GM12872 (cell line): ENCODE data around the gene DNMT1.

Source experiments
- TF ChIP-seq, protein P1 (sequence below): IDR thresholded peaks from 3 replicates; pipeline ENCODE4 v1.5.1; 2011; ENCODE audit warnings: low read depth, mild to moderate bottlenecking, low read length, moderate library complexity; ENCODE audit not compliant: insufficient read depth

DNMT1 gene

DNA sequence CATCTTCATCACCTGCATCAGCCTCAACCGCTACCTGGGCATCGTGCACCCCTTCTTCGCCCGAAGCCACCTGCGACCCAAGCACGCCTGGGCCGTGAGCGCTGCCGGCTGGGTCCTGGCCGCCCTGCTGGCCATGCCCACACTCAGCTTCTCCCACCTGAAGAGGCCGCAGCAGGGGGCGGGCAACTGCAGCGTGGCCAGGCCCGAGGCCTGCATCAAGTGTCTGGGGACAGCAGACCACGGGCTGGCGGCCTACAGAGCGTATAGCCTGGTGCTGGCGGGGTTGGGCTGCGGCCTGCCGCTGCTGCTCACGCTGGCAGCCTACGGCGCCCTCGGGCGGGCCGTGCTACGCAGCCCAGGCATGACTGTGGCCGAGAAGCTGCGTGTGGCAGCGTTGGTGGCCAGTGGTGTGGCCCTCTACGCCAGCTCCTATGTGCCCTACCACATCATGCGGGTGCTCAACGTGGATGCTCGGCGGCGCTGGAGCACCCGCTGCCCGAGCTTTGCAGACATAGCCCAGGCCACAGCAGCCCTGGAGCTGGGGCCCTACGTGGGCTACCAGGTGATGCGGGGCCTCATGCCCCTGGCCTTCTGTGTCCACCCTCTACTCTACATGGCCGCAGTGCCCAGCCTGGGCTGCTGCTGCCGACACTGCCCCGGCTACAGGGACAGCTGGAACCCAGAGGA, 80.6 kb downstream of the DNMT1 start:
- TF ChIP-seq, protein P1, sequence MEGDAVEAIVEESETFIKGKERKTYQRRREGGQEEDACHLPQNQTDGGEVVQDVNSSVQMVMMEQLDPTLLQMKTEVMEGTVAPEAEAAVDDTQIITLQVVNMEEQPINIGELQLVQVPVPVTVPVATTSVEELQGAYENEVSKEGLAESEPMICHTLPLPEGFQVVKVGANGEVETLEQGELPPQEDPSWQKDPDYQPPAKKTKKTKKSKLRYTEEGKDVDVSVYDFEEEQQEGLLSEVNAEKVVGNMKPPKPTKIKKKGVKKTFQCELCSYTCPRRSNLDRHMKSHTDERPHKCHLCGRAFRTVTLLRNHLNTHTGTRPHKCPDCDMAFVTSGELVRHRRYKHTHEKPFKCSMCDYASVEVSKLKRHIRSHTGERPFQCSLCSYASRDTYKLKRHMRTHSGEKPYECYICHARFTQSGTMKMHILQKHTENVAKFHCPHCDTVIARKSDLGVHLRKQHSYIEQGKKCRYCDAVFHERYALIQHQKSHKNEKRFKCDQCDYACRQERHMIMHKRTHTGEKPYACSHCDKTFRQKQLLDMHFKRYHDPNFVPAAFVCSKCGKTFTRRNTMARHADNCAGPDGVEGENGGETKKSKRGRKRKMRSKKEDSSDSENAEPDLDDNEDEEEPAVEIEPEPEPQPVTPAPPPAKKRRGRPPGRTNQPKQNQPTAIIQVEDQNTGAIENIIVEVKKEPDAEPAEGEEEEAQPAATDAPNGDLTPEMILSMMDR, result no peak

DNA sequence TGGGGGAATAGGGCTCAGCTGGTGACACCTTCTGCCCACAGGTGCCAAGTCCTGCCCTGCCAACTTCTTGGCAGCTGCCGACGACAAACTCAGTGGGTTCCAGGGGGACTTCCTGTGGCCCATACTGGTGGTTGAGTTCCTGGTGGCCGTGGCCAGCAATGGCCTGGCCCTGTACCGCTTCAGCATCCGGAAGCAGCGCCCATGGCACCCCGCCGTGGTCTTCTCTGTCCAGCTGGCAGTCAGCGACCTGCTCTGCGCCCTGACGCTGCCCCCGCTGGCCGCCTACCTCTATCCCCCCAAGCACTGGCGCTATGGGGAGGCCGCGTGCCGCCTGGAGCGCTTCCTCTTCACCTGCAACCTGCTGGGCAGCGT, 81.2 kb downstream of the DNMT1 start:
- TF ChIP-seq, protein P1, result no peak

DNA sequence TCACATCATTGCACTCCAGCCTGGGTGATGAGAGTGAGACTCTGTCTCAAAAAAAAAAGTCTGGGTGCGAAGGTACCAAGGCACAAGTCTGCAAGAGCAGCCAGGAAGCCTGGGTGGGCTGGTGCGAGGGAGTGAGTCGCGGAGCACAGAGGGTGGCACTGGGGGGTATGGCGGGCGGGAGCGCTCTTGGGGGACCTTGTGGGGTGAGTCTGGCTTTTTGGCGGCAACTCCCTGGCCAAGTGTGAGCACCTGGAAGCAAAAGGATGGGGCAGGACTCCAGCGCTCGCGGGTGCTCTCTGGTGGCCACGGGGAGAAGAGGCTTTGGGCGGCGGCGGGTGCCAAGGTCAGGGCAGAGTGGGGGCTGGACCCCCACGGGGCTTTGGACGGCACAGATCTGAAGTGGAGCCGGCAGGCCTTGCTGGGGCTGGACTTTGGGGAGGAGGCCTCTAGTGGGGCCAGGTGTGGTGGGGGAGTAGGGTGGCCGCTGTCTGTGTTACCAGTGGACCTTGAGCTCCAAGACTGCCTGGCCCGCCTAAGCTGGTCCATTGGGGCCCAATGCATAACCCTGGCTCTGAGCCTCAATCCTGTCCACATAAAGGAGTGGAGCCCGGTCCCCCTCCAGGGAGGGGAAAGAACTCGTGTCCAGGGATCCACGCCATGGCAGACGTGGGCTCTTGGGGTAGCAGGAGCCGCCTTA, 81.7 kb downstream of the DNMT1 start:
- TF ChIP-seq, protein P1, result peak; percentile 87

DNA sequence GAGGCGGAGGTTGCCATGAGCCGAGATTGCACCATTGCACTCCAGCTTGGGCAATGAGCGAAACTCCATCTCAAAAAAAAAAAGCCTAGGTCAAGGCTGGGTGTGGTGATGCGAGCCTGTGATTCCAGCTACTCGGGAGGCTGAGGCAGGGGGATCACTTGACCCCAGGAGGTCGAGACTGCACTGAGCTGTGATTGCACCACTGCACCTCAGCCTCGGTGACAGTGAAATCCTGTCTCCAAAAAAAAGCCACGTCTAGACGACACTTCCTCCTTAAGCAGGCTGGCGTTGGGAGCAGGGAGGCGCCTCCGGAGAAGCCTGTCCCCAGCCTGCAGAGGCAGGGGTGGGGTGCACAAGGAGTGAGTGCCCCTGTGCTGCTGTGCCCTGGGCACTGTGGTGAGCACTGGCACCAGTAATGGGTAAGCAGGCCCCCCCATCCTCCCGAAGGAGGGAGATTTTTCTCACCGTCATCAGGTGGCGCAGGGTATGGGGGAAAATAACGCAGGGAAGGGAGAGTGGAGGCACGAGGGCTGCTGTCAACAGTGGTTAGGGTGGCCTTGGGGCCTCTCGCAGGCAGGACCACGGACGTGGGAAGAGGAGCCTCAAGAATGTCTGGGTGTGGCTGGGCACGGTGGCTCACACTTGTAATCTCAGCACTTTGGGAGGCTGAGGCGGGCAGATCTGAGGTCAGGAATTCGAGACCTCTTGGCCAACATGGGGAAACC, 82.6 kb downstream of the DNMT1 start:
- TF ChIP-seq, protein P1, result no peak

DNA sequence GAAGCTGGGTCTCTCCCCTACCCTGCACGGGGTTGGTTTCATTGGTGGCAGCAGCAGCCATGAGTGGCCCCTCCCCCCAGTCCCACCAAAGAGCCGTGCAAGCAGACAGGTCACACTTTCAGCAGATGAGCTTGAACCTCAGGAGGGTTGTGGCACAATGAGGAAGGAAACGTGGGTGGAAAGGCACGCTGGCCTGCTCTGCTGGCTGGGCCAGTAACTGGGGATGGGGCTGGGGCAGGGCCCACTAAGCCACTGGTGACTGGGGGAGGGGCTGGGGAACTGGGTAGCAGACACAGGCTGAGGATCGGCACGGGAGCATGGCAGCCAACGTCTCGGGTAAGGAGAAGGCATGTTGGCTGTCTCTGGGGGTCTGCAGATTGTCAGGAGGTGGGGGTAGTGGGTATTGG, 83.3 kb downstream of the DNMT1 start, which contains the start of gene P2RY11:
Gene P2RY11 (plus strand): TSS at position 289 of the 407 bp plus-strand sequence. CDS start 29 bp downstream, at position 318.
- TF ChIP-seq, protein P1, result no peak

DNA sequence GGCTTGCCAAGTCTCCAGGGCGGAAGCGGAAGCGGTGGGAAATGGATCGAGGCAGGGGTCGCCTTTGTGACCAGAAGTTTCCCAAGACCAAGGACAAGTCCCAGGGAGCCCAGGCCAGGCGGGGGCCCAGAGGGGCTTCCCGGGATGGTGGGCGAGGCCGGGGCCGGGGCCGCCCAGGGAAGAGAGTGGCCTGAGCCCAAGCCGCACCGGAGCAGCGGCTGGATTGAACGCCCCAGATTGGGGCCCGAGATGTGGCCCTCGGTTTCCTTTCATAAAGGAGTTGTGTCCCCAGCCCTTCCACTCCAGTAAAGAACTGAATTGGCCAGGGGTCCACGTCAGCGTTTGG, 83.8 kb downstream of the DNMT1 start:
- TF ChIP-seq, protein P1, result no peak
